Measurements from ENCODE around the gene CTBP1. TPM values are rescaled to one million over a fixed set of nuclear protein-coding genes. Genes with fewer than 3 reads are reported as not detected.

CTBP1 gene
- total RNA-seq, 1 experiment from 2014 or later = 136 TPM

DNA sequence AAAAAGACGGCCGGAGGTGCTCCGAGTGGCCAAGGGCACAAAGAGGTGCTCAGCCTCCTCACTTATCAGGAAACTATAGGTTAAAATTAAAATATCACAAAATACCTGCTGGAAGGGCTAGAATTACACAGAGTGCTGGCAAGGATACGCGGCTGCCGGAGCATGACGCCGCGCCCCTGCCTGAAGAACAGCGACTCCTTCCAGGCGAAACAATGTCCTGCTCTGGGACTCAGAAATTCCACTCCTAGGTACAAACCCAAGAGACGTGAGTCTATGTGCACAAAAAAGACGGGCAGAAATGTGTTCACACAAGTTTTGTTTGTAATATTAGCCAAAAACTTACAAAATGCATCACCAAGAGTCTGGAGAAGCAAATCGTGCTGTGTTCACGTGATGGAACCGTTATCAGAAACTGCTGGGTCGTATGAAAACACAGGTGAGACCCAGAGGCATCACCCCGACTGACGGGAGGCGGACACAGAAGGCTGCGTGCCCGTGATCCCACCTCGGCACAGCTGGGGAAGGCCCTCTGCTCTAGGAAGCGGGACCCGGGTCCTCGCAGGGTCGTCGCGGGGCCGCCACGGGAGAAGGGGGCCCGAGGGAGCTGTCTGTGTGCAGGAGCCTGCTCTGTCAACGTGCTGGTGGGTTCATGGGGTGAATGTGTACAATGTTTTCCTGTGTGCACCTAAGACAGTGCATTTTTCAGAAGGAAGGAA, 27.6 kb downstream of the CTBP1 start:
- WGBS (ENCODE audit: extremely low coverage, insufficient read length, low lambda C conversion rate) = no CpG with 5 or more reads among the region's 33 CpGs
- no peak overlapping the region for H3K18ac ChIP-seq (ENCODE audit: insufficient read length, low read depth, low read length)
- no peak overlapping the region for H3K14ac ChIP-seq (ENCODE audit: insufficient read depth, low read length)
- H3K79me2 ChIP-seq (ENCODE audit: insufficient read depth, low read length) = no peaks in the 10 kb centered on the region
- H3K27ac ChIP-seq (ENCODE audit: insufficient read length, low read depth, low read length) = no peak overlapping the region
- no peaks in the 10 kb centered on the region for H3K27me3 Mint-ChIP-seq (ENCODE audit: low read depth)
- no peak overlapping the region for H3K23ac ChIP-seq (ENCODE audit: insufficient read length, low read depth, low read length)
- TF ChIP-seq, protein P1, sequence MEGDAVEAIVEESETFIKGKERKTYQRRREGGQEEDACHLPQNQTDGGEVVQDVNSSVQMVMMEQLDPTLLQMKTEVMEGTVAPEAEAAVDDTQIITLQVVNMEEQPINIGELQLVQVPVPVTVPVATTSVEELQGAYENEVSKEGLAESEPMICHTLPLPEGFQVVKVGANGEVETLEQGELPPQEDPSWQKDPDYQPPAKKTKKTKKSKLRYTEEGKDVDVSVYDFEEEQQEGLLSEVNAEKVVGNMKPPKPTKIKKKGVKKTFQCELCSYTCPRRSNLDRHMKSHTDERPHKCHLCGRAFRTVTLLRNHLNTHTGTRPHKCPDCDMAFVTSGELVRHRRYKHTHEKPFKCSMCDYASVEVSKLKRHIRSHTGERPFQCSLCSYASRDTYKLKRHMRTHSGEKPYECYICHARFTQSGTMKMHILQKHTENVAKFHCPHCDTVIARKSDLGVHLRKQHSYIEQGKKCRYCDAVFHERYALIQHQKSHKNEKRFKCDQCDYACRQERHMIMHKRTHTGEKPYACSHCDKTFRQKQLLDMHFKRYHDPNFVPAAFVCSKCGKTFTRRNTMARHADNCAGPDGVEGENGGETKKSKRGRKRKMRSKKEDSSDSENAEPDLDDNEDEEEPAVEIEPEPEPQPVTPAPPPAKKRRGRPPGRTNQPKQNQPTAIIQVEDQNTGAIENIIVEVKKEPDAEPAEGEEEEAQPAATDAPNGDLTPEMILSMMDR (conservative IDR thresholded peaks at IDR 0.05) = no peak
- no peaks in the 10 kb centered on the region for H3K9me3 Mint-ChIP-seq
- no peak overlapping the region for H2BK15ac ChIP-seq (ENCODE audit: low read depth, low read length)
- peaks cover 16 to 63% (median 58%) of the 10 kb centered on the region in 3 experiments; a peak in 6 of 7 replicates for H3K36me3 Mint-ChIP-seq (ENCODE audit: insufficient read depth in 1 of 3, low read depth in 3 of 3)
- no peak for DNase-seq
- H3K4me2 ChIP-seq (ENCODE audit: insufficient read depth, insufficient read length, low read length) = no peak overlapping the region
- no peaks in the 10 kb centered on the region for H3K9me3 ChIP-seq (ENCODE audit: control insufficient read depth, low read depth, low read length)
- no peaks in the 10 kb centered on the region for H3K79me1 ChIP-seq (ENCODE audit: insufficient read depth, low read depth, low read length, poor library complexity, severe bottlenecking)
- H2BK12ac ChIP-seq (ENCODE audit: insufficient read length, low read depth, low read length) = no peak overlapping the region
- H3K4ac ChIP-seq (ENCODE audit: low read depth, low read length) = no peak overlapping the region
- no peak overlapping the region for H2AK5ac ChIP-seq (ENCODE audit: insufficient read length, low read length)
- no peaks in the 10 kb centered on the region for H3K27me3 ChIP-seq (ENCODE audit: insufficient read depth, low read length)
- no peaks in the 10 kb centered on the region for H3K4me1 Mint-ChIP-seq
- H4K20me1 ChIP-seq (ENCODE audit: control insufficient read depth, insufficient read depth, insufficient read length) = no peaks in the 10 kb centered on the region
- H2BK120ac ChIP-seq (ENCODE audit: low read depth, low read length, poor library complexity, severe bottlenecking) = no peak overlapping the region
- no peak overlapping the region for H4K8ac ChIP-seq (replicated peaks; ENCODE audit: insufficient read length, low read depth, low read length)
- no peak overlapping the region for H4K91ac ChIP-seq (ENCODE audit: insufficient read length, low read depth, low read length)
- peak overlapping the region in 1 of 3 experiments; percentile 35; a peak in 3 of 7 replicates for H3K27ac Mint-ChIP-seq
- H2AFZ ChIP-seq (ENCODE audit: low read length) = no peak overlapping the region
- no peak overlapping the region for H4K5ac ChIP-seq (ENCODE audit: insufficient read length, low read depth, low read length)
- no peak overlapping the region for H2BK5ac ChIP-seq (ENCODE audit: insufficient read length, low read length)
- no peak overlapping the region for H3T11ph ChIP-seq (ENCODE audit: low read length)
- H2BK20ac ChIP-seq (ENCODE audit: low read depth, low read length, poor library complexity, severe bottlenecking) = no peak overlapping the region
- H3K23me2 ChIP-seq (ENCODE audit: insufficient read length, low read depth, low read length, poor library complexity, severe bottlenecking) = no peaks in the 10 kb centered on the region
- H3K4me3 Mint-ChIP-seq = no peak overlapping the region; a peak in 1 of 5 replicates
- H3K56ac ChIP-seq (ENCODE audit: insufficient read length, low read depth, low read length) = no peak overlapping the region
- no peaks in the 10 kb centered on the region for H3K4me1 ChIP-seq (ENCODE audit: insufficient read depth, low read length)
- no peak overlapping the region for H3K9ac ChIP-seq (ENCODE audit: extremely low read depth, insufficient read length, low read length)

All from H9 (cell line).